ENCODE data around the gene MAGEA8. TPM values are rescaled to one million over a fixed set of nuclear protein-coding genes. Genes with fewer than 3 reads are reported as not detected.
"Not testable (repeated sequence)": the region's sequence is repeated elsewhere in the genome, so short reads cannot be mapped to it uniquely, and the experiment has no call there.

MAGEA8 gene
- total RNA-seq: not detected
- polyA plus RNA-seq: not detected

DNA sequence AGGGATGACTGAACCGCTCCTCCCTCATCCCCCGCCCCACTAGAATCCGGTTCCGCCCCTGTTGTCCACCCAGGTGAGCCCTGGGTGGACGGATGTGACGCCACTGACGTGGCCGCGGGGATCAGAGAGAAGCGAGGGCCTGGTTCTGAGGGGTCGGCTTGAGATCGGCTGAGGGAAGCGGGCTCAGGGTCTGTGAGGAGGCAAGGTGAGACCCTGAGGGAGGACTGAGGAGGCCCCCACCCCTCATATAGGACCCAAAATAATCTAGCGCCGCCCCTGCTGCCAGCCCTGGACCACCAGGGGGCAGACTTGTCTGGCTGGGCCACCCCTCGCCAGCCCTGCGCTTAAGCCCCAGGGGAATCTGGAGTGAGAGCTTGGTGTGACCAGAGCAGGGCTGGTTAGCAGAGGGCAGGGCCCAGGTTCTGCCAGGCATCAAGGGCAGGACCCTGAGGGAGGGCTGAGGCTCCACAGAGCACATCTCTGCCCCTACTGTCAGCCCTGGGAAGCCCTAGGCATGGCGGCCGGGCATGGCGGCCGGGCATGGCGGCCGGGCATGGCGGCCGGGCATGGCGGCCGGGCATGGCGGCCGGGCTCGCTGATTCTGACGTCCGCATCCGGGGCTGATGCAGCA lies at the start of gene MAGEA8:
Gene MAGEA8, plus strand, starts transcription at position 103 of the 631 bp plus-strand sequence. CDS start 3,090 bp downstream, outside the sequence.
- Histone ChIP-seq H3K27ac (ENCODE audit: low read depth) (no peak within 1 kb of the TSS), H3K4me1 (ENCODE audit: insufficient read depth) (no peaks in the 10 kb centered on the region), H3K4me3 (ENCODE audit: low read depth, low read length) (no peak within 1 kb of the TSS), H3K36me3 (ENCODE audit: insufficient read depth) (no peaks in the 10 kb centered on the region)
- DNase-seq (ENCODE audit: extremely low spot score): no peak
- WGBS: 93% methylated on average over 33 of the region's 33 CpGs

GRCh38 chrX:149831473-149831872 lies 49.5 kb upstream of the MAGEA8 start:
- Histone ChIP-seq H3K27ac (ENCODE audit: low read depth) (no peak overlapping the region), H3K4me3 (ENCODE audit: low read depth, low read length) (no peak overlapping the region), H3K4me1 (ENCODE audit: insufficient read depth) (no peaks in the 10 kb centered on the region), H3K36me3 (ENCODE audit: insufficient read depth) (no peaks in the 10 kb centered on the region)
- 91% methylated on average over 2 of the region's 2 CpGs for WGBS
- no peak for DNase-seq (ENCODE audit: extremely low spot score)

DNA sequence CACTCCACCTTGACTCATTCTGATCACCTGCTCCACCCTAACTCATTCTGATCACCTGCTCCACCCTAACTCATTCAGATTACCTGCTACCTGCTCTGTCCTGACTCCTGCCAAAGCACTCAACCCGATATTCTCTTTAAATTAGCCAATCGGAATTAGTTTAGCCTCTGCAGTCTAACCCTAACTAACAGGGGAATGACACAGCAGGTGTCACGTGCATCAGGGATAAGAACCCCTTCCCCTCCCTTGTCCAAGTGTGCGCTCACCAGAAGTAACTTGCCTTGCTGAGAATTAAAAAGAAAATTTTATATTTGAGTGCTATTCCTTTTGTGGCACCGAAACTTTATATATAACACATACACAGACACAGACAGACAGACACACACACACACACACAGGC lies 44.3 kb upstream of the MAGEA8 start:
- H3K4me3 ChIP-seq (ENCODE audit: low read depth, low read length); H3K27ac ChIP-seq (ENCODE audit: low read depth); H3K4me1 ChIP-seq (ENCODE audit: insufficient read depth); DNase-seq (ENCODE audit: extremely low spot score); H3K36me3 ChIP-seq (ENCODE audit: insufficient read depth): not testable (repeated sequence)
- 51% methylated on average over 5 of the region's 5 CpGs for WGBS

GRCh38 chrX:149837167-149837566 lies 43.8 kb upstream of the MAGEA8 start:
- no peak for DNase-seq (ENCODE audit: extremely low spot score)
- Histone ChIP-seq H3K36me3 (ENCODE audit: insufficient read depth) (no peaks in the 10 kb centered on the region), H3K27ac (ENCODE audit: low read depth) (no peak overlapping the region), H3K4me3 (ENCODE audit: low read depth, low read length) (no peak overlapping the region), H3K4me1 (ENCODE audit: insufficient read depth) (no peaks in the 10 kb centered on the region)

DNA sequence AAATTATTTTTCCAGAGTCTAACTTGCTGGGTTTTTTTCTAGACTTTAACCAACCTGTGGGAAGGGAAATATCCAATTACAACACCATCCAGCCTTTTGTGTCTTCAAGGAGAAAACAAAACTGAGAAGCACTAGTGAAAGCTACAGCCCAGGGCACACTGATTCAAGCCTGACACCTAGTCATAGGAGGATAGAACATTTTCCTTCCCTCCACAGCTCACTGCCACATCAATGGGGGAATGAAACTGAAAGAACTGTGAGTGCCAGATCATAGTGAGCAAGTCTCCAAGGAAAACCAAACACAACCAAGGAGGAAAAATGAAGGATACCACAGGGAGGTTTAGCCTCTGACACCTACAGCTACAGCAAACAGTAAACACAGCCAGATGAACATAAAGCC lies 43.3 kb upstream of the MAGEA8 start:
- Histone ChIP-seq H3K27ac (ENCODE audit: low read depth) (no peak overlapping the region), H3K4me1 (ENCODE audit: insufficient read depth) (no peaks in the 10 kb centered on the region)
- DNase-seq (ENCODE audit: extremely low spot score): no peak

GRCh38 chrX:149841929-149842328 lies 39.1 kb upstream of the MAGEA8 start:
- no peaks in the 10 kb centered on the region for H3K36me3 ChIP-seq (ENCODE audit: insufficient read depth)
- H3K4me3 ChIP-seq (ENCODE audit: low read depth, low read length): no peak overlapping the region
- H3K27ac ChIP-seq (ENCODE audit: low read depth): no peak overlapping the region
- DNase-seq (ENCODE audit: extremely low spot score): no peak
- no peaks in the 10 kb centered on the region for H3K4me1 ChIP-seq (ENCODE audit: insufficient read depth)
- WGBS: 90% methylated on average over 2 of the region's 2 CpGs

More for the DNA sequence above, 43.3 kb upstream of the MAGEA8 start:
- no peaks in the 10 kb centered on the region for H3K36me3 ChIP-seq (ENCODE audit: insufficient read depth)
- no peak overlapping the region for H3K4me3 ChIP-seq (ENCODE audit: low read depth, low read length)

- no peaks in the 10 kb centered on the region for H3K36me3 ChIP-seq (ENCODE audit: insufficient read depth)
- H3K4me1 ChIP-seq (ENCODE audit: insufficient read depth): no peaks in the 10 kb centered on the region
- no peak for DNase-seq (ENCODE audit: extremely low spot score)
- 60% methylated on average over 1 of the region's 1 CpG for WGBS
- no peak overlapping the region for H3K27ac ChIP-seq (ENCODE audit: low read depth)
- H3K4me3 ChIP-seq (ENCODE audit: low read depth, low read length): no peak overlapping the region
These were observed 35.6 kb upstream of the MAGEA8 start for GRCh38 chrX:149845385-149845784.

GRCh38 chrX:149846789-149847188 lies 34.2 kb upstream of the MAGEA8 start:
- WGBS: 85% methylated on average over 3 of the region's 3 CpGs
- no peaks in the 10 kb centered on the region for H3K36me3 ChIP-seq (ENCODE audit: insufficient read depth)

GRCh38 chrX:149848855-149849254 lies 32.1 kb upstream of the MAGEA8 start:
- no peak for DNase-seq (ENCODE audit: extremely low spot score)
- 91% methylated on average over 3 of the region's 3 CpGs for WGBS
- Histone ChIP-seq H3K4me3 (ENCODE audit: low read depth, low read length) (no peak overlapping the region), H3K27ac (ENCODE audit: low read depth) (no peak overlapping the region), H3K36me3 (ENCODE audit: insufficient read depth) (no peaks in the 10 kb centered on the region), H3K4me1 (ENCODE audit: insufficient read depth) (no peaks in the 10 kb centered on the region)

More at GRCh38 chrX:149846789-149847188, 34.2 kb upstream of the MAGEA8 start:
- no peak for DNase-seq (ENCODE audit: extremely low spot score)
- no peak overlapping the region for H3K27ac ChIP-seq (ENCODE audit: low read depth)
- H3K4me1 ChIP-seq (ENCODE audit: insufficient read depth): no peaks in the 10 kb centered on the region
- no peak overlapping the region for H3K4me3 ChIP-seq (ENCODE audit: low read depth, low read length)

GRCh38 chrX:149849787-149850186 lies 31.2 kb upstream of the MAGEA8 start:
- H3K4me3 ChIP-seq (ENCODE audit: low read depth, low read length): no peak overlapping the region
- no peaks in the 10 kb centered on the region for H3K4me1 ChIP-seq (ENCODE audit: insufficient read depth)
- 82% methylated on average over 2 of the region's 2 CpGs for WGBS
- H3K27ac ChIP-seq (ENCODE audit: low read depth): no peak overlapping the region
- DNase-seq (ENCODE audit: extremely low spot score): no peak
- H3K36me3 ChIP-seq (ENCODE audit: insufficient read depth): no peaks in the 10 kb centered on the region

GRCh38 chrX:149851864-149852263 lies 29.1 kb upstream of the MAGEA8 start:
- no peaks in the 10 kb centered on the region for H3K4me1 ChIP-seq (ENCODE audit: insufficient read depth)
- no peak overlapping the region for H3K4me3 ChIP-seq (ENCODE audit: low read depth, low read length)
- H3K27ac ChIP-seq (ENCODE audit: low read depth): no peak overlapping the region
- H3K36me3 ChIP-seq (ENCODE audit: insufficient read depth): no peaks in the 10 kb centered on the region
- no peak for DNase-seq (ENCODE audit: extremely low spot score)

GRCh38 chrX:149853925-149854324 lies 27.1 kb upstream of the MAGEA8 start:
- WGBS: 58% methylated on average over 2 of the region's 2 CpGs
- no peak overlapping the region for H3K4me3 ChIP-seq (ENCODE audit: low read depth, low read length)

DNA sequence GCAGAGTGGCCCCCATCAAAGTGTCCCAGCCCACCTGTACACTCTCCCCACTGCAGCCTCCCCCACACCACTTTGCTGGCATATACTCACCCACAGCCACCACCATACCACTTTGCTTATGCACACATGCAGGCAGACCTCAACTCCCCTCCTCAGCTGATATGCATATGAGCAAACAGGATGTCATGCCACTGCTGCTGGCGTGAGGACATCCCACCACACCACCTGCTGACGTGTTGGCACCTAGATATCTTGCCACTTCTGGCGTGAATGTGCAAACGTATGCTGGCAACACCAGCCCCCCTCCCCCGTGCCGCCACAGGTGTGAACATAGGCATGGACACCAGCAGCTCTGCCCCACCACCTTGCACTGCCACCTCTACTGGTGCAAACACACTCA lies 22.4 kb upstream of the MAGEA8 start:
- DNase-seq (ENCODE audit: extremely low spot score): no peak
- Histone ChIP-seq H3K4me3 (ENCODE audit: low read depth, low read length) (no peak overlapping the region), H3K4me1 (ENCODE audit: insufficient read depth) (no peaks in the 10 kb centered on the region), H3K36me3 (ENCODE audit: insufficient read depth) (no peaks in the 10 kb centered on the region), H3K27ac (ENCODE audit: low read depth) (no peak overlapping the region)
- 90% methylated on average over 6 of the region's 6 CpGs for WGBS

More at GRCh38 chrX:149853925-149854324, 27.1 kb upstream of the MAGEA8 start:
- no peak overlapping the region for H3K27ac ChIP-seq (ENCODE audit: low read depth)
- no peak for DNase-seq (ENCODE audit: extremely low spot score)
- no peaks in the 10 kb centered on the region for H3K36me3 ChIP-seq (ENCODE audit: insufficient read depth)
- no peaks in the 10 kb centered on the region for H3K4me1 ChIP-seq (ENCODE audit: insufficient read depth)

GRCh38 chrX:149860445-149860844 lies 20.5 kb upstream of the MAGEA8 start:
- H3K4me3 ChIP-seq (ENCODE audit: low read depth, low read length): no peak overlapping the region
- no peak overlapping the region for H3K27ac ChIP-seq (ENCODE audit: low read depth)
- no peak for DNase-seq (ENCODE audit: extremely low spot score)
- H3K4me1 ChIP-seq (ENCODE audit: insufficient read depth): no peaks in the 10 kb centered on the region
- H3K36me3 ChIP-seq (ENCODE audit: insufficient read depth): no peaks in the 10 kb centered on the region

DNA sequence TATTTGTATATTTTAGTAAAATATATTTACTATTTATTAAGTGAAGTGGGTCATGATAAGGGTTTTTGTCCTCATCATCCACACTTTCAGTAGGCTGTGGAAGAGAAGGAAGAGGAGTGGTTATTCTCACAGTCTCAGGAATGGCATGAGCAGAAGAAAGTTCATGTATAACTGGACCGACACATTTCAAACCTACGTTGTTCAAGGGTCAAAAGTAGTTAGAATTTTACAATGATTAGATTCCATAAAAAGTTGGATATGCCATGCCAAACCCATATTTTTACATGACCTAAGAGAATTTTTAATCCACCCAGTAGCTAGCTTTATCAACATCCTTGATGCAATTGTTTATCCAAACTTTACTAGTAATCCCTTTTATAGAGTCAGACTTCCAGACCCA lies 15.6 kb upstream of the MAGEA8 start:
- no peak overlapping the region for H3K4me3 ChIP-seq (ENCODE audit: low read depth, low read length)
- no peaks in the 10 kb centered on the region for H3K4me1 ChIP-seq (ENCODE audit: insufficient read depth)
- H3K36me3 ChIP-seq (ENCODE audit: insufficient read depth): no peaks in the 10 kb centered on the region
- no peak for DNase-seq (ENCODE audit: extremely low spot score)
- no peak overlapping the region for H3K27ac ChIP-seq (ENCODE audit: low read depth)
- 27% methylated on average over 2 of the region's 2 CpGs for WGBS
